Activated naive CD8-positive, alpha-beta T cell treated with anti-CD3 and anti-CD28 coated beads, Interleukin-2, amount 50 U/mL, for 16 hours (primary cell): ENCODE results near the gene MAP3K14.
A peak's percentile ranks its signal among the peaks of the same experiment; 100 is the strongest.

Experiments used
- DNase-seq: peaks from one replicate; pipeline ENCODE4 v3.0.0-alpha.2; 2020; ENCODE audit warnings: low read depth, low spot score

Gene MAP3K14

DNA sequence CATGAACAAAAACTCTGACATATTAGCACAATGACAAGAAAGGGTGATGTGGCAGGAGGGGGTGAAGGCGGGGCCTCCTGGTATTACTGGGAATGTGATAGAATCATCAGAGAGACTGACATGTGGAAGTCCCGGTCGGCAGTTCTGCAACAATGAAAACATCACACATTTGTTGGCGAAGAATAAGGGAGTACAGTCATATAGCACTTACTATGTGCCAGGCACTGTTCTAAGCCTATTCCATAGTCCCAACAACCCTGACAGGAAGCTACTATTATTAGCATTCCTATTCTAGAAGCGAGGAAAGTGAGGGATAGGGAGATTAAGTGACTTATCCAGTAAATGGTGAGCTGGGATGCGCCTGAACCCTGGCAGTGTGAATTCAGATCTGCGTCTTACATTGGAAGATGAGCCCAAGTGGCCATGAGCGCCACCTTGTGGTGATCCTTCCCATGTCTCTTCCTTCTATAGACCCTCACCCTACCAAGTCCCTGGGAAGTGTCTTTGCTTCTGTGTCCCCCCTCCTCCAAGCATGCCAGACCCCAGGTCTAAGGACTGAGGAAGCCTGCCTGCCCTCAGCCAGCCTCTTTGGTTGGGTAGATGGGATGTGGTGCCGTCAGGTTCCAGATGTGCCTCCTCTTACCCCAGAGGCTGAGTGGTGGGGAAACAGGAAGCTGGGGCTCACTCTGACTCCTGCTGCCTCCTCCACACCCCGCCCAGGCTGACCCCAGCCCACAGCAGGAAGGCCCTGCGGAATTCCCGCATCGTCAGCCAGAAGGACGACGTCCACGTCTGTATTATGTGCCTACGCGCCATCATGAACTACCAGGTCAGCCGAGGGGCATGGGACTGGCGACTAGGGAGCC is 81.2 kb downstream of the MAP3K14 start:
- peak; percentile 60 for DNase-seq

DNA sequence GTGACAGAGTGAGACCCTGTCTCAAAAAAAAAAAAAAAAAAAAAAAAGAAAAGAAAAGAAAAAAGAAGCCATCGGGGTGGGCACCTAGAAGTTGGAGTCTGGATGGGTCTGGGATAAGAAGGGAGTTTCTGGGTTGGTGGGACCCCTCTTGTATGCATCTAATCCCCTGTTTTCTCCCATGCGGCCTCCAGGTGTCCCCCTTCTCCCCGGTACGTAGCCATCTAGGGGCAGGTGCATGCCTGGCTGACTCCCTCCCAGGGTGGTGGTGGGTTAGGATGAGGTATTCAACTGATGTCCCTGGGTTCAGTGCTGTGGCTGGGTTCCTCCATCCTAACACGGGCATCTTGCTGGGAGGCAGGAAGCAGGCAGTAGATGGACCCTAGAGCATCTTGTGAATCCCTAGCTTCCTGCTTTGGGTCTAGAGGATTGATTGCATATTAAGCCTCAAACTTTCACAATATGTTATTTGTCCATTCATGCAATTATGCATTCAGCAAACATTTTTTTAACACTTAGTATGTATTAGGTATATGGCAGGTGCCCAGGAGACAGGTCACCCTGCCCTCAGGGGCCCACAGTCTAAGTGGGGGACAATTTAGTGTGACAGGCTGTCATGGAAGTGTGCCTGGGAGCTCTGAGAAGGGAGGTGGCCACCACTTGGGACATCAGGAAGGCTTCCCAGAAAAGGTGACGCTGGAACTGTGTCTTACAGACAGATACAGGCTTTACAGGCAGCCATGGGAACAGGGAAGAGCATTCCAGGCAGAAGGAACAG is 82.0 kb downstream of the MAP3K14 start:
- no peak for DNase-seq

DNA sequence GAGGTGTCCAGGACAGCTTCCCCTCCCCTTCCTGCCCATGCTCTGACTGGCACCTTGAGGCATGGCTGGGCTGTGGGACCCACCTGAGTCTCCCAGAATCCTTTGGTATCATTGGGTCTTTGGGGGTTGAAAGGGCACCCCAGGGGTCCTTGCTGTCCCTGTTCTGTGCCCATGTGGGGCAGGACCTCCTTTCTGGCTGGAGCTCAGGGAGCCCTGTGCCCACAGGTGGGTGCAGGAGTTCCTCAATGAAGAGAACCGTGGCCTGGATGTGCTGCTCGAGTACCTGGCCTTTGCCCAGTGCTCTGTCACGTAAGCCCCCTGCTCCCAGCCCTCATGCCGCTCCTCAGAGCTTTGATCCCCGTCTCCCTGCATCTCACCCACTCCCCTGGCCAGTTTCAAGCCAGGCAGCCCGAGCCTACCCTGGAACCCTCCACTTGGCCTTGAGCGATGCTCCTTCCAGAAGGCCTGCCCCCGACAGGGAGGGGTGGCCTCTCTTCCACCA is 83.3 kb downstream of the MAP3K14 start:
- no peak for DNase-seq

DNA sequence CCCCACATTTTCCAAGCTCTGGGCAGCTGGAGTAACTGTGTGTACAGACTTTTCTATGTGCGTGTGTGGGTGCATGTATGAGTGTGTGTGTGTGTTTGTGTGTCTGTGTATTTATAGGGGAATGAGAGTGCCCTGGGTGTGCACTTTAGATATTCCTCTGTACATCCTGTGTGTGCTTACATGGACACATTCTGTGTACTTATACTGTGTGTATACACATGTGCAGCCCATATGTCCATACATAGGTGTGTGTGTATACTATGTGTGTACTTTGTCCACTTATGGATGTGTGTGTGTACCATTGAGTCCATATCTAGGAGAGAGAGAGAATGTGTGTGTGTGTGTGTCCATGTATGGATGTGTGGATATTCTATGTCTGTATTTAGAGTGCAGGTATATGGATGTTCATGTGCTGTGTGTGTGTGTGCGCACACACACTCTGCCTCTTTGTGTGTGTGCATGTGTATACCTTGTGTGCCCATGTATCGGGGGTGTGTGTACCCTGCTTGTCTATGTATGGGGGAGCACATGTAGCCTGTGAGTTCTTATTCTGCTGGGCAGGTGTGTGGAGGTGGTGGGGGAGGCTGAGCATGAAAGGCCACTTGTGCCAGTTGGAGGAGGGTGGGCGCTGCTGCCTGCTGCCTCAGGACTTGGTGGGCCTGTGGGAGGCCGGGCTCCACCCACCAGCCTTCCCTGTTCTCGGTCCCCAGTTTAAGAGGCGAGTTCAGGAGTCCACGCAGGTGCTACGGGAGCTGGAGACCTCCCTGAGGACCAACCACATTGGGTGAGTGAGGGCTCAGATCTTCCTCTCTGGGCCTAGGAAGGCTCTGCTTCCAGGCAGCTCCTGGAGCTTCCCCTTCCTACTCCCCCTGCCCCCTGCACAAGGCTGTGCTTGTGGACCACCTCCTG is 84.1 kb downstream of the MAP3K14 start:
- no peak for DNase-seq

DNA sequence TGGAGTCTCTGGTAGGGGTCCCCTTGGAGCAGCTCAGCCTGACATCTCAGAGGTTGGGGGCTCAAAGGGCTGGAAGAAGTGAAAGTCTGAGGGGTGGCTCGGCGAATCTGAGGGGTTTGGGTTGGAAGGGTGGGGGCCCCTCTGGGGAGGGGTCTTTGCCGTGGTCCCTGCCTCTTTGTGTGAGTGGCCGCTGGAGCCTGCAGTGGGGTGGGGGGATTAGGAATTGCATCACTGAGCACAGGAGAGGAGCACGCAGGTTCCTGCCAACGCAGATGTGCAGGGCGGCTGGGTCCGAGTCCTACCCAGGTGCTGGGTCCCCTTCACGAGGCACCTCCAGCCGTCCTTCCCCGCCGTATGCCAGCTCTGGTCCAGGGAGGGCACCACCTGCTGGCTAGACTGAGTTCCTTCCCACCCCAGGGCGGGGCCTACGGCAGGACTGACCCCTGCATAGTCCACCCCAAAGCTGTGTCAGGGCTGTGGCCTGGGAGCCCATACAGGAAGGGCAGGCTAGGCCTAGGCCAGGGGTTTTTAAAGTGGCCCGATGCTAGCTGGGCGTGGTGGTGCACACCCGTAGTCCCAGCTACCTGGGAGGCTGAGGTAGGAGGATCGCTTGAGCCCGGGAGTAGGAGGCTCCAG is 85.2 kb downstream of the MAP3K14 start:
- DNase-seq: no peak

DNA sequence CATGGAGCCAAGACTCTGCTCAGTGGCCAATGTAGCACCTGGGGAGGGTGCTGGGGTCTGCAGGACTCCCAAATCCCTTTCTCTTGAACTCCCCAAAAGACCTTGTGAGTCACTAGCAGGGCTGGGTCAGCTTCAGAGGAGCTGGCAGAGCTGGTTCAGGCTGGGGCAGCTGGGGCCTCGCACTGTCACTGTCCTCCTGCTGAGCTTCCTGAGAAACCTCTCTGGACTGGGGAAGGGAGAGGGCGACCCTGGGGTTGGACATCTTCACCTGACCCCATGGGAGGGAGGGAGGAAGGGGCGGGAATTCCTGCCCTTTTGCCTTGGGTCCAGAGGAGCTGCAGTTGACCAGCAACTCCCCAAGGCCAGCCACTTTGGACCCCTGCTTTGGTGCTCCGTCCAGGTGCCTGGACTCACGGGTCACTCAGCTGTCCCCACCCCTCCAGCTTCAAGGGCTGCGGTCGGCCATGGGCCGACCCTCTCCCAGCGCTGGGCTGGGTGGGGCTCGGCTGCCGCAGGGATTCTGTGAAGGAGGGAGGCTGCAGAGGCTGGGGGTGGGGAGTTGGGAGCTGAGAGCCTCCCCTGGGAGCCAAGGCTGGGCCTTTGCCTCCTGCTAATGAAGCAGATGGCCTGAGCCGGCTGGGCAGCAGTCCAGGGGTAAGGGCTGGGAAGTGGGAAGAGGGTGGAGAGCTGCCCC is 85.9 kb downstream of the MAP3K14 start:
- no peak for DNase-seq

DNA sequence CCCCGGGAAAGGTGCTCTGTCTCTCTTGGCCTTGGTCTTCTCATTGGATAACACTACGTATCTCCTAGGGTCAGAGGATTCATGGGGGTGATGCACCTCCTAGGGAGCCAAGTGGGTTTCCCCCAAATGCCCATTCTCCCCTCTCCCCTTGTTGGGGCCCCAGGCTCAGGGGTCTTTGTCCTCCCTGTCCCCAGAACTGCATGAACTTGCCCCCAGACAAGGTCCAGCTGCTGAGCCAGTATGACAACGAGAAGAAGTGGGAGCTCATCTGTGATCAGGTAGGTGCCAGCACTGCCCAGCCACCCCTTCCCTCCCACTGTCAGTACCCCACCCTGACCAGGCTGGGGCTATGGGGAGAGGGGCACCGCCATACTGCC is 86.4 kb downstream of the MAP3K14 start:
- DNase-seq: no peak

DNA sequence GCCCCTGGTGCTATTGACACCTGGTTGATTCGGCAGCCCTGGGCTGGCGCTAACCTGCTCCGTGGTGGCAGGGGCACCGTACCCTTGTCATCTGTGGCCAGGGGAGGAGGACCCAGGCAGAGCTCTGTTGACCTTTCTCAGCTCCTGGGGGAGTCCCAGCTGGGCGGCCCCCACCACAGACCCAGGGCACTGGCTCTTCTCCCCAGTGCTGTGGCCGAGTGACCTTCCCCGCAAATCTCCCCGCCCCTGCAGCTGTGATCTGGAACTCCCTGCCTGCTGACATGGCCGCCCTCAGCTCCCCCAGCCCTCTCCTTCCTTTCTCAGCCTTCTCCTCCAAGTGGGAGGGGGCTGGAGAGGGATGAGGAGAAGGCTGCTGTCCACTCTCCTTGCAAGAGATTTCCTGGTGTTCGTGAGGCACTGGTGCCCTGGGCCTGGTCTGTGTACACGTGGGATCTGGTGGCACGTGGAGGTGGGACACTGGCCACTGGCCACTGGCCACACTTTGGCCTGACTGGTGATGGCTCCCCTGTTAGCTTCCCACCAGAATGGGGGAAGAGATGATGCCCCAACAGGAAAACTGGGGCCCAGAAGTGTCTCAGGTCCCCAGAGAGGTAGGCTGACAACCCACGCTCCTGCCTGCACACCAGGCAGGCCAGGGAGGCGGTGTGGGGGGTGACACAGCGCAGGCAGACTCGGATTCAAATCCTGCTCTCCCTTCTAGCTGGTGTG is 87.0 kb downstream of the MAP3K14 start:
- DNase-seq: no peak

DNA sequence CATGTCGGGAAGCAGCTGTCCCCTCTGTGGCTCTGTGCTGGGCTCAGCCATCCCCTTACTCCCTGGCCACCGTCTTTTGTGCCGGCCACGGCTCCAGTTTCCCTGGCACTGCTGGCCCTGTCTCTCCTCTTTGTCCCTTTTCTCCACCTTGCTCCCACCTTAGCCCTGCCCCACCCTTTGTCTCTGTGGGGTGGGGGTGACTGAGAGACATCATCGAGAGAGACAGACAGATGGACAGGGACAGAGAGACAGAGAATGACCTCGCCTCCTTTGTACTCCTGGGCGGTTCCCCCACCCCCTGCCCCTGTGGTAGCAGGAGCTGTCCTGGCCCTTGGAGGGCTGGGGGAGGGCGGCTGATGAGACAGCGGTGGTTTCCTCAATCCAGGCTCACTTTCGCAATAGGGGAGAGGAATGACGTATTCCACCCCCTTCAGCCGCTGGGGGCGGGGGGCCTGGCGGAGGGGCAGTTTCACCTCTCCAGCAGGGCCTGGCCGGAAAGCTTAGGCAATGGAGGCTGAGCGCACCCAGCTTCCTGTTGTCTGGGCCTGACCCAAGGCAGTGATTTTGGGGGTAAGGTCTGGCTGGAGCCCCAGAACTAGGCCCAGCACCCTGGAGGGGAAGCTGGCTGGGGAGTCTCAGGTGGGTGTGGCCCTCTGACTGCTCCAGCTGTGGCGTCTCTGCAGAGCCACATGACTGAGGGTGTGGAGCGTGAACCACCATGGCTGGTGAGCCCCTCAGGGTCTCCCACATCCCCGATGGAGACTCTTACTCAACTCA is 87.9 kb downstream of the MAP3K14 start:
- peak; percentile 57 for DNase-seq

DNA sequence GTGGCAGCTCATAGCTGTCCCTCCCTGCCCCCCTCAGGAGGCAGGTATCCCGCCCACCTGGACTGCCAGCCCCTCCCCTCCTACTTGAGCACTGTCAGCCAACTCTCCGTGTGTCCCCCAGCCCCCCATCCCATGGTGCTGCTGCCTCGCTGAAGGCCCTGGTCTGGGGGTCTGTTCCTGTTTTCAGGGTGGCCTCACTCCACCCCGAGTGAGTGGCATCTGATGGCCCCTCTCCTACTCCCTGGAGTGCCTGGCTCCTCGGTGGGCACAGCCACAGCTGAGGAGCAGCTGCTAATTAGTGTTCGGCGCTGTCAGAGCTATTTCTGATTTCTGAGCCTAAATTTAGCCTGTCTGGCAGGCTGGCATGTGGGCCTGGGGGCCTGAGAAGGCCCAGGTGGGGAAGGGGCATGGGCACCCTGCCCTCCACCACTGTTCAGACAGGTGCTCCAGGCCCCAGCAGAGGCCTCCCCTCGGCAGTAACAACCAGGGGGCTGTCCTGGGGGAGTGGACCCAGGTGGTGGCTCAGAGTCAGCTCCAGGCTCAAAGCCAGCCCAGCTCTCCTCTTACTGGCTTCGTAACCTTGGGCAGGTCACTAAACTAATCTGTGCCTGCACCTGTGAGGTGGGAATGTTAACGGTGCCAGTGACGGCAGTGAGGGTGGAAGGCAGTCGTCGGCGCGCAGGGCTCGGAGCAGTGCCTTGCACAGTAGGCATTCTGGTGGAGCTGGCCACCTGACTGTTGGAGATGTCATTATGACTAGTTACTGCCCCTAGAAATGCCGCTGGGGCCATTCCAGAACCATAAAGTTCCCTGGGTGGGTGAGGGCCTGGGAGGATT is 88.7 kb downstream of the MAP3K14 start:
- DNase-seq: no peak

DNA sequence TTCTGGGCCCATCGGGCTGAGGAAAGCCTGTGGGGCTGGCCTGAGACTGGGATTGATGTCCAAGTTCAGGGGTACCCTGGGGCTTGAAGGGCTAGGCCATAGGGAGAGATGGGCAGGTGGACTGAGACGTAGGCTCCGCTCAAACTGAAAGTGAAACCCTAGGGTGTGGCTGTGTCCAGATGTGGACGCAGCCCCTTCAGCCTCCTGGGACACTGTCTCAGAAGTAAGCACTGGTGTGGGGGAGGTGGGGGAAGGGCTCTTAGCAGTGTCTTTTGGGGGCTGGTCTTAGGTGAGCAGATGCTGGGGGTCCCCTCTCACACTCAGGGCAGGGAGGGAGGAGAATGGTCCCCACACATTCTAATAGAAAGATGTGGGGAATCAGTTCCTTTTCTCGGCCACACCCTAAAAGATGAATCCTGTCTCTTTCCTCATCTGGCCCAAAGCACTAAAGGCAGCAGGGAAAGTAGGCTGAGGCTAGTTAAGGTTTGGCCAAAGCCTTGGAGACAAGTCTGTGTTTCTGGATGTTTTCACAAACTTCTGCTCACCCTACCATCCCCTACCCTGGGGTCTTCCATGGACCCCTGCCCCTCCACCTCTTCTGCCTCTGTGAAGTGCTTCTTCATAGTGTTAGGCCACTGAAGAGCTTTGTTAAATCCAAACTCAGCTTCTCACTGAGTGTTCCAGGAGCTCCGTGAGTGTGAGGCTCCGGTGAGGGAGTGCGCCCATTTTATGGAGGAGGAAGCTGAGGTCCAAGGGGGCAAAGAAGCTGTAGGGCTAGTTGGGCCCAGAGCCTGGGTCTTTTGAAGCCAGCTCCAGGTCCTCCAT is 89.5 kb downstream of the MAP3K14 start:
- DNase-seq: no peak

DNA sequence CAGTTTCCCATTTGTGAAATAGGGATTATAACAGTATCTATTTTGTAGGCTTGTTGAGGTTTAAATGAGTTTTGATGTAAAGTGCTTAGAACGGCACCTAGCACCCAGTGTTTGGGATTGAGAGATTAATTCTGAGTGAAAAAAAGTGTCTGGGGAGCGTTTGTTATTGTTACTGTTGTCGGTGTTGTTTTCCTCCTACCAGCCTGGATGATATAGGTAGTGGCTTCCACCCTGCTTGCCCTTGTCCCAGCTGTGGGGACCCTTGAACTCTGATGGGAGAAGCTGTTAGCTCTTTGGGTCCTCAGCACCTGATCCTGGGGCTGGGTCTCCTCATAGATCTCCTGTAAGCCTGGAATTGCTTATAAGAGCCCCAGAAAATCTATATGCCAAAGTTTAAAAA is 90.2 kb downstream of the MAP3K14 start:
- DNase-seq: no peak

DNA sequence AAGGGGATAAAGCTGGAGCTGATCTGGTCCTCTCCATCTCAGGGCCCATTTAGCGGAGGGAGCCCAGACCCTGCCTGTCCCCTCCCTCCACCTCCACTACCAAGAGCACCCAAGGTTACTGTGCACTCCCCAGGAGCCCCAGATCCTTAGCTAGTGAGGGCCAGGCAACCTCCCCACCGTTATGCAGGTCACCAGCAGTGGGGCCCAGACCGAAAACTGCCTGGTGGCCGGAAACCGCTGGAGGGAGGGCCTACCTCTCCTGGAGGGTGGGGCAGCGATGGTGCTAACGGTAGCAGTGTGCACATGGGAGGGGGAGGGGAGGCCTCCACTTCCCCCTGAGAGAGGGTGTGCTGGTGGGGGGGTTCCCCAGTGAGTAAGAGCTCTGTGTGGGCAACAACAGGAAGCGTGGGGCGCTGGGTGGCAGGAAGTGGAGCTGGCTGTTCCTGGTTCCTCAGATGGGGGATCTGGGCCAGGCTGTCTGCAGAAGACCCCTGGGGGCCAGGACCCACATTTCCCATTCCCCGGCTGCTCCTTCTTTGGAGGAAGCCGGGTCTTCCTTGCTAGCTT is 90.8 kb downstream of the MAP3K14 start:
- peak; percentile 82 for DNase-seq

DNA sequence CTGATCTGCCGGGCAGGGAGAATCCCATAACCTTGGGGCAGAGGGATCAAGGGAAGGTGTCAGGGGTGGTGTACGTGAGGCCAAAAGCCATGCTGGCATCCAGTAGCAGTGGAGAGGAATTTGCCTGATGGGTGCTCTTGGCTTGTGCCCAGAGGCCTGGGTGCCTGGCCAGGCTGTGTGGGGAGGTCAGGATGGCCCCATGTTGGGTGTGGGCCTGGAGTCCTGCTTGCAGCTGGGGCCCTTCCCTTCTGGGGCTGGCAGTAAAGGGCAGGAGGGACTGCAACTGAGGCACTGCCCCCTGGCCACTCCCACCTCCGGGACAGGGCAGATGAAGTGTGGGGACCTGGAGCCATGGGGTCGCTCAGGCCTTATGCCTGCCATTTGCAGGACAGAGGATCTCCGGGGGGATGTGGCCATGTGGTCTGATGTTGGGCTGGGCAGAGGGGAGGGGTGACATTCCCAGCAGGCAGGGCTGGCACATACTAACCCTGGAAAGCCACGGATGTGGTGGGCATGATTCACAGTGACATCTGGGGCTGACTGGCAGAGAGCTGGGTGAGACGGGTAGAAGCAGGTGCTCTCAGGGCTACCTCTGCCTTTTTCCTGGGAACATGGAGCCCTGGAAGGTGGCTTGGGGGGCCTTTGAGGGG is 91.6 kb downstream of the MAP3K14 start:
- DNase-seq: no peak

DNA sequence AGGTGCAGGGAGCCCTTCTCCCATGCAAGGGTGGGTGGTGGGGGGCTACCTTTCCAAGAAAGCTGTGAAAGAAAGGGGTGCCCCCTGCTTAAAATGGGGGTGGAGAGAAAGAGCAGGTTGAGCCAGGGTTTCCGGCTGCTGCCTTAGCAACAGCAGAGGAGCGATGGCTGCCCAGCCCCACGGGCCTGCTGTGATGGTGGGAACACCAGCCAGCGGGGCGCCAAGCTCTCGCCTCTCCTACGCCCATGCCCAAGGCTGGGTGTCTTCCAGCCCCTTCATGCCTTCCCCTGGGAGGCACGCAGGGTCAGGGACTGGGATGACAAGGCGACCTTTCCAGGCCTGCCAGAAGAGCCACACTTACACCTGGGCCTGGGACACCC is 92.2 kb downstream of the MAP3K14 start:
- no peak for DNase-seq
